Small intestine (tissue), 7 donors: Measurements from ENCODE around the gene INO80C. TPM values are rescaled to one million over a fixed set of nuclear protein-coding genes. Genes with fewer than 3 reads are reported as not detected.

ENCODE experiments used
- DNase-seq, 2 donors: peaks; one replicate each; pipeline versions ENCODE4 v3.0.0 to v3.0.0-alpha.2; 2013
- FAIRE-seq: peaks from 2 replicates; lab custom pipeline; 2012; peaks lifted over from hg19 to GRCh38; lab: Jason Lieb, UNC
- H3K27ac ChIP-seq, 3 donors: one replicate each; pipeline ENCODE4 v1.5.1; 2013; ENCODE audit warnings: low read length in 2 of 3, mild to moderate bottlenecking in 2 of 3, control low read depth in 1 of 3, inconsistent platforms in 1 of 3, low read depth in 1 of 3, moderate library complexity in 1 of 3
- H3K27me3 ChIP-seq, 3 donors: one replicate each; pipeline ENCODE4 v1.6.1; 2013; ENCODE audit warnings: low read length in 3 of 3, inconsistent platforms in 1 of 3; ENCODE audit not compliant: control insufficient read depth in 3 of 3, insufficient read depth in 3 of 3
- H3K36me3 ChIP-seq, 3 donors: one replicate each; pipeline ENCODE4 v1.6.1; 2013; ENCODE audit warnings: low read length in 3 of 3, inconsistent platforms in 1 of 3, low read depth in 1 of 3, mild to moderate bottlenecking in 1 of 3, moderate library complexity in 1 of 3; ENCODE audit not compliant: control insufficient read depth in 3 of 3, insufficient read depth in 2 of 3
- H3K4me1 ChIP-seq, 3 donors: one replicate each; pipeline ENCODE4 v1.6.1; 2013; ENCODE audit warnings: low read length in 2 of 3, inconsistent platforms in 1 of 3, low read depth in 1 of 3, mild to moderate bottlenecking in 1 of 3, moderate library complexity in 1 of 3; ENCODE audit not compliant: control insufficient read depth in 3 of 3, insufficient read depth in 2 of 3
- H3K4me3 ChIP-seq, 3 donors: one replicate each; pipeline ENCODE4 v1.5.1; 2013; ENCODE audit warnings: low read length in 3 of 3, control low read depth in 1 of 3, inconsistent platforms in 1 of 3, low read depth in 1 of 3, mild to moderate bottlenecking in 1 of 3, moderate library complexity in 1 of 3
- H3K9me3 ChIP-seq, 2 donors: one replicate each; pipeline ENCODE4 v1.6.1; 2013; ENCODE audit warnings: low read depth in 1 of 2, low read length in 1 of 2; ENCODE audit not compliant: control insufficient read depth in 2 of 2, insufficient read depth in 1 of 2
- WGBS, 3 donors: extraction: QIAGEN DNeasy Blood & Tissue Kit; methylation state at CpG; one replicate each; pipeline ENCODE4 v1.1.7; 2013; 5-methylcytosine and 5-hydroxymethylcytosine counted together
- polyA plus RNA-seq, 4 donors: library from polyadenylated mRNA; stranded (reverse) in 3 of 4; unstranded in 1 of 4; fragments of 200-250 nt in 3 of 4; fragments of 120-200 nt in 1 of 4; gene quantifications; one replicate each; pipeline versions ENCODE4 v1.2.1 to v1.2.3, GENCODE V29; 2013
- donor health status: healthy with polysubstance abuse.
- donor health status: control.
- donor health status: control.
- donor health status: Bipolar disorder and iron deficiency.
- donor health status: healthy.

Gene INO80C
- polyA plus RNA-seq, 4 donors, result 33.1 to 37.0 (median 35.6) TPM

GRCh38 chr18:35508746-35509338 is 11.1 kb upstream of the INO80C start:
- H3K27ac ChIP-seq, result no peak overlapping the region
- H3K36me3 ChIP-seq, result no peaks in the 10 kb centered on the region
- no peak for FAIRE-seq
- H3K27me3 ChIP-seq, result no peaks in the 10 kb centered on the region
- H3K4me3 ChIP-seq, result no peak overlapping the region
- DNase-seq, result no peak
- H3K4me1 ChIP-seq, result peaks cover 0 to 3% (median 0%) of the 10 kb centered on the region in 3 donors
- 82 to 94% (median 91%) methylated on average over 6 of the region's 6 CpGs for WGBS, 3 donors
- H3K9me3 ChIP-seq, result no peaks in the 10 kb centered on the region

- no peak overlapping the region for H3K4me3 ChIP-seq
- H3K36me3 ChIP-seq, result no peaks in the 10 kb centered on the region
- H3K27ac ChIP-seq, result no peak overlapping the region
- WGBS, 3 donors, result 83 to 89% (median 86%) methylated on average over 5 of the region's 5 CpGs
- H3K27me3 ChIP-seq, result no peaks in the 10 kb centered on the region
- H3K4me1 ChIP-seq, result peaks cover 0 to 3% (median 0%) of the 10 kb centered on the region in 3 donors
- DNase-seq (no peak), FAIRE-seq (no peak)
- no peaks in the 10 kb centered on the region for H3K9me3 ChIP-seq
Observed at GRCh38 chr18:35508030-35508429, 10.3 kb upstream of the INO80C start.

GRCh38 chr18:35507623-35508022 is 9.9 kb upstream of the INO80C start:
- H3K27ac ChIP-seq, result no peak overlapping the region
- H3K36me3 ChIP-seq, result no peaks in the 10 kb centered on the region
- peaks cover 0 to under 1% (median 0%) of the 10 kb centered on the region in 3 donors for H3K4me1 ChIP-seq
- no peak overlapping the region for H3K4me3 ChIP-seq
- no peaks in the 10 kb centered on the region for H3K27me3 ChIP-seq
- 67 to 82% (median 68%) methylated on average over 3 of the region's 3 CpGs for WGBS, 3 donors
- DNase-seq (no peak), FAIRE-seq (no peak)
- no peaks in the 10 kb centered on the region for H3K9me3 ChIP-seq

GRCh38 chr18:35507192-35507591 is 9.4 kb upstream of the INO80C start:
- no peak overlapping the region for H3K4me3 ChIP-seq
- FAIRE-seq (no peak), DNase-seq (no peak)
- H3K36me3 ChIP-seq, result no peaks in the 10 kb centered on the region
- WGBS, 3 donors, result 88 to 100% (median 94%) methylated on average over 3 of the region's 3 CpGs
- no peaks in the 10 kb centered on the region for H3K9me3 ChIP-seq
- no peak overlapping the region for H3K27ac ChIP-seq
- no peaks in the 10 kb centered on the region for H3K4me1 ChIP-seq
- H3K27me3 ChIP-seq, result no peaks in the 10 kb centered on the region

GRCh38 chr18:35506024-35506712 is 8.4 kb upstream of the INO80C start:
- H3K4me3 ChIP-seq, result no peak overlapping the region
- H3K4me1 ChIP-seq, result no peaks in the 10 kb centered on the region
- no peaks in the 10 kb centered on the region for H3K27me3 ChIP-seq
- H3K27ac ChIP-seq, result no peak overlapping the region
- FAIRE-seq, result no peak
- no peaks in the 10 kb centered on the region for H3K9me3 ChIP-seq
- H3K36me3 ChIP-seq, result no peaks in the 10 kb centered on the region
- whole genome bisulfite sequencing, 3 donors, result 51 to 54% (median 53%) methylated on average over 5 of the region's 5 CpGs
- no peak for DNase-seq

- no peak overlapping the region for H3K27ac ChIP-seq
- 81 to 93% (median 85%) methylated on average over 4 of the region's 4 CpGs for WGBS, 3 donors
- FAIRE-seq, result no peak
Observed at GRCh38 chr18:35504996-35505395, 7.2 kb upstream of the INO80C start.

GRCh38 chr18:35502052-35502451 is 4.3 kb upstream of the INO80C start:
- no peak overlapping the region for H3K27ac ChIP-seq
- H3K4me3 ChIP-seq, result no peak overlapping the region
- no peak for FAIRE-seq
- no peaks in the 10 kb centered on the region for H3K27me3 ChIP-seq
- no peaks in the 10 kb centered on the region for H3K9me3 ChIP-seq
- peaks cover 0 to 3% (median 2%) of the 10 kb centered on the region in 3 donors for H3K4me1 ChIP-seq
- H3K36me3 ChIP-seq, result no peaks in the 10 kb centered on the region
- 59 to 80% (median 74%) methylated on average over 3 of the region's 3 CpGs for WGBS, 3 donors
- DNase-seq, result no peak

More at GRCh38 chr18:35504996-35505395, 7.2 kb upstream of the INO80C start:
- no peak for DNase-seq
- no peak overlapping the region for H3K4me3 ChIP-seq
- H3K27me3 ChIP-seq, result no peaks in the 10 kb centered on the region
- no peaks in the 10 kb centered on the region for H3K9me3 ChIP-seq
- no peaks in the 10 kb centered on the region for H3K36me3 ChIP-seq
- no peaks in the 10 kb centered on the region for H3K4me1 ChIP-seq

- Histone ChIP-seq H3K4me1 (peaks cover 4 to 9% (median 5%) of the 10 kb centered on the region in 3 donors), H3K4me3 (no peak overlapping the region), H3K27me3 (no peaks in the 10 kb centered on the region), H3K36me3 (no peaks in the 10 kb centered on the region), H3K27ac (no peak overlapping the region), H3K9me3 (no peaks in the 10 kb centered on the region)
- DNase-seq (no peak), FAIRE-seq (no peak)
- 82 to 87% (median 82%) methylated on average over 7 of the region's 7 CpGs for whole genome bisulfite sequencing, 3 donors
Observed at GRCh38 chr18:35501369-35501768, 3.6 kb upstream of the INO80C start.
